G401 (cell line): Measurements from ENCODE around the gene TSC2. TPM values are rescaled to one million over a fixed set of nuclear protein-coding genes. Genes with fewer than 3 reads are reported as not detected.

Experiments used
- DNase-seq: peaks from one replicate; pipeline ENCODE4 v3.0.0-alpha.2; 2015; ENCODE audit warnings: low spot score
- in situ Hi-C: cut with HindIII; loops from 2 replicates; pipeline ENCODE4 v1.10.0; 2016; ENCODE audit warnings: low sequenced_read_pairs, mixed read lengths
- total RNA-seq: library from RNA; depleted of rRNA; stranded (reverse); fragments of >200 nt; shearing (Covaris generic); gene quantifications from 2 replicates; pipeline ENCODE4 v1.2.3, GENCODE V29; 2014

The TSC2 gene
- total RNA-seq, 1 experiment from 2014 or later: 36.4 TPM

GRCh38 chr16:2058420-2058819 is 10.6 kb downstream of the TSC2 start:
- DNase-seq: no peak
- in situ Hi-C loops: no loop called here

- in situ Hi-C loops: no loop called here
Observed at GRCh38 chr16:2058872-2059271, 11.1 kb downstream of the TSC2 start.

GRCh38 chr16:2060346-2060745 is 12.6 kb downstream of the TSC2 start:
- in situ Hi-C loops: no loop called here
- no peak for DNase-seq

More at GRCh38 chr16:2058872-2059271, 11.1 kb downstream of the TSC2 start:
- DNase-seq: no peak

GRCh38 chr16:2061023-2061422 is 13.2 kb downstream of the TSC2 start:
- no peak for DNase-seq
- in situ Hi-C loops: no loop called here

GRCh38 chr16:2061526-2061925 is 13.7 kb downstream of the TSC2 start:
- DNase-seq: no peak
- in situ Hi-C loops: no loop called here

GRCh38 chr16:2062801-2063200 is 15.0 kb downstream of the TSC2 start:
- in situ Hi-C loops: no loop called here
- no peak for DNase-seq

- no peak for DNase-seq
- in situ Hi-C loops: no loop called here
Observed at GRCh38 chr16:2063861-2064260, 16.1 kb downstream of the TSC2 start.

GRCh38 chr16:2064368-2064945 is 16.7 kb downstream of the TSC2 start:
- in situ Hi-C loops: no loop called here
- no peak for DNase-seq

GRCh38 chr16:2066139-2066538 is 18.4 kb downstream of the TSC2 start:
- no peak for DNase-seq
- in situ Hi-C loops: no loop called here

- no peak for DNase-seq
Observed at GRCh38 chr16:2070576-2071453, 23.0 kb downstream of the TSC2 start.

GRCh38 chr16:2071454-2072202 is 23.8 kb downstream of the TSC2 start:
- in situ Hi-C loops: loop anchor here (10.0 kb wide), 1 partner anchor 93 kb away; no protein-coding TSS in a partner anchor
- DNase-seq: peak; percentile 38

More at GRCh38 chr16:2070576-2071453, 23.0 kb downstream of the TSC2 start:
- in situ Hi-C loops: loop anchor here (10.0 kb wide), 1 partner anchor 94 kb away; no protein-coding TSS in a partner anchor

- in situ Hi-C loops: loop anchor here (10.0 kb wide), 1 partner anchor 92 kb away; no protein-coding TSS in a partner anchor
- no peak for DNase-seq
Observed at GRCh38 chr16:2072926-2073325, 25.1 kb downstream of the TSC2 start.

GRCh38 chr16:2074071-2074470 is 26.3 kb downstream of the TSC2 start:
- in situ Hi-C loops: loop anchor here (10.0 kb wide), 1 partner anchor 91 kb away; no protein-coding TSS in a partner anchor
- DNase-seq: no peak

- DNase-seq: no peak
- in situ Hi-C loops: loop anchor here (10.0 kb wide), 1 partner anchor 89 kb away; no protein-coding TSS in a partner anchor
Observed at GRCh38 chr16:2075631-2076030, 27.8 kb downstream of the TSC2 start.

GRCh38 chr16:2076072-2076865 is 28.5 kb downstream of the TSC2 start:
- in situ Hi-C loops: loop anchor here (10.0 kb wide), 1 partner anchor 89 kb away; no protein-coding TSS in a partner anchor
- no peak for DNase-seq

- in situ Hi-C loops: loop anchor here (10.0 kb wide), 1 partner anchor 88 kb away; no protein-coding TSS in a partner anchor
- DNase-seq: no peak
Observed at GRCh38 chr16:2077016-2077415, 29.2 kb downstream of the TSC2 start.

- DNase-seq: no peak
- in situ Hi-C loops: loop anchor here (10.0 kb wide), 1 partner anchor 87 kb away; no protein-coding TSS in a partner anchor
Observed at GRCh38 chr16:2077696-2078095, 29.9 kb downstream of the TSC2 start.

GRCh38 chr16:2078096-2078495 is 30.3 kb downstream of the TSC2 start:
- DNase-seq: no peak
- in situ Hi-C loops: loop anchor here (10.0 kb wide), 1 partner anchor 87 kb away; no protein-coding TSS in a partner anchor
